Activated CD4-positive, alpha-beta T cell treated with anti-CD3 and anti-CD28 coated beads for 36 hours (primary cell): ENCODE results near the gene SLC24A2. TPM values are rescaled to one million over a fixed set of nuclear protein-coding genes. Genes with fewer than 3 reads are reported as not detected.

Experiments
- ATAC-seq: fragments of 200-7000 bp; cut with Tn5 transposase; one replicate; pipeline ENCODE4 v1.10.0; 2021; ENCODE audit warnings: mild to moderate bottlenecking, moderate library complexity
- CTCF ChIA-PET: fragments of 350-600 bp; sonication (Branson Sonifier 250); formaldehyde crosslinking; loops from one replicate; lab custom pipeline; 2021; ENCODE audit warnings: antibody characterized with exemption; lab: Charles Lee
- POLR2A ChIA-PET: fragments of 350-600 bp; sonication (Branson Sonifier 250); formaldehyde crosslinking; loops from one replicate; lab custom pipeline; 2021; ENCODE audit warnings: antibody characterized with exemption, inconsistent platforms; lab: Charles Lee
- DNase-seq: peaks from one replicate; pipeline ENCODE4 v3.0.0-alpha.2; 2020
- H3K27ac Mint-ChIP-seq: one replicate; pipeline ENCODE4 v1.8.0; 2021; ENCODE audit warnings: mixed read lengths
- H3K27me3 Mint-ChIP-seq: one replicate; pipeline ENCODE4 v1.8.0; 2021; ENCODE audit warnings: mixed read lengths
- H3K36me3 Mint-ChIP-seq: one replicate; pipeline ENCODE4 v1.8.0; 2021; ENCODE audit warnings: low read depth, mixed read lengths
- H3K4me1 Mint-ChIP-seq: one replicate; pipeline ENCODE4 v1.8.0; 2021; ENCODE audit warnings: mixed read lengths
- H3K4me3 Mint-ChIP-seq: one replicate; pipeline ENCODE4 v1.8.0; 2021; ENCODE audit warnings: mild to moderate bottlenecking, moderate library complexity, mixed read lengths
- H3K9me3 Mint-ChIP-seq: one replicate; pipeline ENCODE4 v1.8.0; 2021; ENCODE audit warnings: low read depth, mixed read lengths
- intact Hi-C, 2 experiments: fragments of 100-400 bp; cut with DNase I in 1 of 2; cut with micrococcal nuclease in 1 of 2; formaldehyde crosslinking; loops; one replicate each; pipeline versions ENCODE4 v1.14.2 to v1.15.1; 2022 to 2024; cut with DNase I, micrococcal nuclease
- total RNA-seq, 2 experiments: library from RNA; stranded (reverse); gene quantifications; one replicate each; pipeline ENCODE4 v1.2.3, GENCODE V29; 2021

SLC24A2 gene
- total RNA-seq, 2 experiments from 2014 or later: not detected

GRCh38 chr9:19757745-19758144 lies 31.1 kb downstream of the SLC24A2 start:
- CTCF ChIA-PET: no interaction called here
- Mint-ChIP-seq H3K36me3 (no peaks in the 10 kb centered on the region), H3K9me3 (peaks cover 2% of the 10 kb centered on the region), H3K27me3 (peaks cover 4% of the 10 kb centered on the region), H3K4me3 (no peak overlapping the region), H3K4me1 (no peaks in the 10 kb centered on the region), H3K27ac (no peak overlapping the region)
- ATAC-seq (no peak), DNase-seq (no peak)
- intact Hi-C loops: loop anchor here in 1 of 2 experiments (5.0 to 10.0 kb wide), 2 partner anchors 50 to 263 kb away; no protein-coding TSS in a partner anchor
- POLR2A ChIA-PET: no interaction called here

- peaks cover 4% of the 10 kb centered on the region for H3K27me3 Mint-ChIP-seq
- H3K9me3 Mint-ChIP-seq: peaks cover 2% of the 10 kb centered on the region
- H3K36me3 Mint-ChIP-seq: no peaks in the 10 kb centered on the region
- no peak overlapping the region for H3K4me3 Mint-ChIP-seq
- POLR2A ChIA-PET: no interaction called here
- no peak for DNase-seq
- no peak for ATAC-seq
- H3K27ac Mint-ChIP-seq: no peak overlapping the region
- intact Hi-C loops: loop anchor here in 1 of 2 experiments (5.0 to 10.0 kb wide), 2 partner anchors 52 to 260 kb away; no protein-coding TSS in a partner anchor
- CTCF ChIA-PET: no interaction called here
- H3K4me1 Mint-ChIP-seq: no peaks in the 10 kb centered on the region
Measured at GRCh38 chr9:19754921-19755320, 33.9 kb downstream of the SLC24A2 start.

DNA sequence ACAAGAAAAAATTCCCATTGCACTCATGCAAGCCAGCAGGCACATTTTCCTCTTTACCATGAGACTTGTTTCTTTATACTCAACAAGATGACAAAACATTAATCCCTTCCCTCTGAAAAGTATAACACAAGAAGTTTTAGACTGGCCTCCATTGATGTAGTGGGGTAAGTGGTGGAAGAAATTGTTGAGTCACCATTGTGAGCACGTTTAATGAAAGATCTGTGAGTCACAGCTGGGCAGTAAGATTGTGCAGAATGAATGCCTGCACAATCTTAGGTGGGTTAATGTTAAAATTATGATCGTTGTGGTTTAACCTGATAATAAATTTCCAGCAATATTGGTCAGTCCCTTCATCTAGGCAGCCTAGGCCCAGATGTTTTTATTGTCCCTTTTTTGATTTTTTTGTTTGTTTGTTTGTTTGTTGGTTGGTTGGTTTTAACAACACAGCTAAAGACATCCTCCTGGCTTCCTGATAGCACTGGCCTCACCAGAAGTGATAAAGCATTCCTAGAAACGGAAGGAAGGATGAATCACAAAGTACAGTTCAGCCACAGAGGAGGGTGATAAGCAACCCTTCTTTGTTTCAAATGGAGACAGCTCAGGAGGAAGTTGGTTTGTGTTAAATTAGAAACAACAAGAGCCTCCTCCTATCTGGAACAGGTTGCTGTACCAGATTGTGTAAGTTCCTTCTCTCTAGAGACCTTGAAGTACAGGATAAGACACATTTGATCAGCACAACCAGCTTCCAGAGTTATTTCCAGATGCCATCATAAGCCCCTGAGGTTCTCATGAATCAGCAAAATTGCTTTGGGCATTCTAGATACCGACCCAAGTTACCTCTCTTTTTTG lies 40.3 kb downstream of the SLC24A2 start:
- Mint-ChIP-seq H3K27me3 (peaks cover 5% of the 10 kb centered on the region), H3K36me3 (no peaks in the 10 kb centered on the region), H3K27ac (no peak overlapping the region), H3K9me3 (no peaks in the 10 kb centered on the region), H3K4me3 (no peak overlapping the region), H3K4me1 (peaks cover 4% of the 10 kb centered on the region)
- intact Hi-C loops: no loop called here
- peak; percentile 6 for DNase-seq
- POLR2A ChIA-PET: no interaction called here
- CTCF ChIA-PET: no interaction called here
- ATAC-seq: peak; percentile 73

DNA sequence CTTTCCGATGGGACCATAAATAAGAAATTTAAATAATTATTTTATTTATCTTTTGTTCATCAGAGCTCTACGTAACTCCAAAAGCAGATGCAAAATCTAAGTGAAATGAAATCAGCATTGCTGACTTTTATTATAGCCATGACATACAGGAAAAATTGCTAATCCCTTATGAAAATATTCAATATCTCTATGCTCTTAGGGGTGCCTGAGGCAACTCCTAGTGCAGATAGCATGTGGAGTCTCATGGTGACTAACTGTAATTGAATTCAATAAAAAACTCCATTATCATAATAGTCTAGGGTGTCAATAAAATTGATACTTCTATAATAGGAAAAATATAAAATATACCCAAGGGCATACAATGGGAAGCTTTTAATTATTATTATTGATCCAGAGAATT lies 42.6 kb downstream of the SLC24A2 start:
- ATAC-seq (no peak), DNase-seq (no peak)
- no peaks in the 10 kb centered on the region for H3K9me3 Mint-ChIP-seq
- CTCF ChIA-PET: no interaction called here
- H3K27me3 Mint-ChIP-seq: peaks cover 2% of the 10 kb centered on the region
- H3K4me1 Mint-ChIP-seq: peaks cover 4% of the 10 kb centered on the region
- H3K27ac Mint-ChIP-seq: no peak overlapping the region
- intact Hi-C loops: no loop called here
- H3K36me3 Mint-ChIP-seq: no peaks in the 10 kb centered on the region
- POLR2A ChIA-PET: no interaction called here
- H3K4me3 Mint-ChIP-seq: no peak overlapping the region

GRCh38 chr9:19741178-19741577 lies 47.7 kb downstream of the SLC24A2 start:
- no peak for ATAC-seq
- intact Hi-C loops: no loop called here
- no peak overlapping the region for H3K27ac Mint-ChIP-seq
- no peak for DNase-seq
- H3K4me3 Mint-ChIP-seq: no peak overlapping the region
- H3K9me3 Mint-ChIP-seq: no peaks in the 10 kb centered on the region
- peaks cover 10% of the 10 kb centered on the region for H3K27me3 Mint-ChIP-seq
- ChIA-PET CTCF (no interaction called here), POLR2A (no interaction called here)
- H3K36me3 Mint-ChIP-seq: no peaks in the 10 kb centered on the region
- no peaks in the 10 kb centered on the region for H3K4me1 Mint-ChIP-seq
